Activated T-helper 1 cell treated with anti-CD3 and anti-CD28 coated beads, Interleukin-12 subunit alpha, Interleukin-12 subunit beta, Interleukin-2, Interleukin-4 antibody, amounts not matched to agents 30 ng/mL and 10 ng/mL and 1 ng/mL, durations not matched to agents 14 hours and 24 hours and 36 hours (primary cell): Measurements from ENCODE around the gene SHANK2. TPM values are rescaled to one million over a fixed set of nuclear protein-coding genes. Genes with fewer than 3 reads are reported as not detected.

Source experiments
- DNase-seq: peaks from one replicate; pipeline ENCODE4 v3.0.0; 2021; ENCODE audit warnings: low spot score
- H3K27ac Mint-ChIP-seq: one replicate; pipeline ENCODE4 v1.8.0; 2021; ENCODE audit warnings: mild to moderate bottlenecking, mixed read lengths
- H3K27me3 Mint-ChIP-seq: one replicate; pipeline ENCODE4 v1.8.0; 2022; ENCODE audit warnings: mild to moderate bottlenecking, moderate library complexity, mixed read lengths; ENCODE audit not compliant: insufficient read depth
- H3K36me3 Mint-ChIP-seq: one replicate; pipeline ENCODE4 v1.8.0; 2021; ENCODE audit warnings: low read depth, mixed read lengths
- H3K4me1 Mint-ChIP-seq: one replicate; pipeline ENCODE4 v1.8.0; 2021; ENCODE audit warnings: low read depth, mixed read lengths
- H3K4me3 Mint-ChIP-seq: one replicate; pipeline ENCODE4 v1.8.0; 2021; ENCODE audit warnings: mild to moderate bottlenecking, moderate library complexity, mixed read lengths
- H3K9me3 Mint-ChIP-seq: one replicate; pipeline ENCODE4 v1.8.0; 2021; ENCODE audit warnings: mixed read lengths
- intact Hi-C: fragments of 100-400 bp; cut with micrococcal nuclease; formaldehyde crosslinking; loops from one replicate; pipeline ENCODE4 v1.15.1; 2024
- total RNA-seq: library from RNA; stranded (reverse); gene quantifications from 2 replicates; pipeline ENCODE4 v1.2.3, GENCODE V29; 2022

Gene SHANK2
- total RNA-seq, 1 donor from 2014 or later, result not detected

- no peak for DNase-seq
- Mint-ChIP-seq H3K4me3 (no peak overlapping the region), H3K27ac (no peak overlapping the region), H3K27me3 (peaks cover 5% of the 10 kb centered on the region), H3K9me3 (peaks cover 3% of the 10 kb centered on the region), H3K4me1 (no peaks in the 10 kb centered on the region), H3K36me3 (no peaks in the 10 kb centered on the region)
- intact Hi-C loops, result no loop called here
Observed at GRCh38 chr11:71263386-71263785, 11.0 kb upstream of the SHANK2 start.

GRCh38 chr11:71255800-71256479, 3.6 kb upstream of the SHANK2 start:
- H3K27me3 Mint-ChIP-seq, result peaks cover 26% of the 10 kb centered on the region
- H3K4me1 Mint-ChIP-seq, result no peaks in the 10 kb centered on the region
- no peak overlapping the region for H3K4me3 Mint-ChIP-seq
- no peaks in the 10 kb centered on the region for H3K36me3 Mint-ChIP-seq
- intact Hi-C loops, result no loop called here
- H3K27ac Mint-ChIP-seq, result no peak overlapping the region
- peaks cover 5% of the 10 kb centered on the region for H3K9me3 Mint-ChIP-seq
- no peak for DNase-seq

GRCh38 chr11:71255323-71255722, 2.9 kb upstream of the SHANK2 start:
- Mint-ChIP-seq H3K36me3 (no peaks in the 10 kb centered on the region), H3K4me1 (no peaks in the 10 kb centered on the region), H3K4me3 (no peak overlapping the region), H3K27ac (no peak overlapping the region), H3K9me3 (peaks cover 5% of the 10 kb centered on the region), H3K27me3 (peaks cover 32% of the 10 kb centered on the region)
- no peak for DNase-seq
- intact Hi-C loops, result no loop called here

- DNase-seq, result no peak
- H3K9me3 Mint-ChIP-seq, result peaks cover 5% of the 10 kb centered on the region
- peaks cover 42% of the 10 kb centered on the region for H3K27me3 Mint-ChIP-seq
- no peak overlapping the region for H3K27ac Mint-ChIP-seq
- intact Hi-C loops, result no loop called here
- H3K4me3 Mint-ChIP-seq, result no peak overlapping the region
- H3K4me1 Mint-ChIP-seq, result no peaks in the 10 kb centered on the region
- no peaks in the 10 kb centered on the region for H3K36me3 Mint-ChIP-seq
Observed at GRCh38 chr11:71253794-71254193, 1.4 kb upstream of the SHANK2 start.

- no peak for DNase-seq
- Mint-ChIP-seq H3K27ac (no peak overlapping the region), H3K4me3 (no peak overlapping the region), H3K27me3 (peaks cover 45% of the 10 kb centered on the region), H3K4me1 (no peaks in the 10 kb centered on the region), H3K9me3 (no peaks in the 10 kb centered on the region), H3K36me3 (no peaks in the 10 kb centered on the region)
- intact Hi-C loops, result no loop called here
Observed at GRCh38 chr11:71252770-71253730, 673 bp upstream of the SHANK2 start.

- peaks cover 45% of the 10 kb centered on the region for H3K27me3 Mint-ChIP-seq
- no peaks in the 10 kb centered on the region for H3K36me3 Mint-ChIP-seq
- no peak overlapping the region for H3K27ac Mint-ChIP-seq
- intact Hi-C loops, result no loop called here
- no peak overlapping the region for H3K4me3 Mint-ChIP-seq
- no peaks in the 10 kb centered on the region for H3K9me3 Mint-ChIP-seq
- no peak for DNase-seq
- H3K4me1 Mint-ChIP-seq, result no peaks in the 10 kb centered on the region
Observed at GRCh38 chr11:71251761-71252268, 562 bp downstream of the SHANK2 start.

- H3K36me3 Mint-ChIP-seq, result no peaks in the 10 kb centered on the region
- H3K27me3 Mint-ChIP-seq, result peaks cover 45% of the 10 kb centered on the region
- H3K9me3 Mint-ChIP-seq, result no peaks in the 10 kb centered on the region
- H3K27ac Mint-ChIP-seq, result no peak overlapping the region
- intact Hi-C loops, result no loop called here
- no peaks in the 10 kb centered on the region for H3K4me1 Mint-ChIP-seq
- DNase-seq, result no peak
- H3K4me3 Mint-ChIP-seq, result no peak overlapping the region
Observed at GRCh38 chr11:71251151-71251721, 1.1 kb downstream of the SHANK2 start.

GRCh38 chr11:71250523-71251150, 1.7 kb downstream of the SHANK2 start:
- intact Hi-C loops, result no loop called here
- Mint-ChIP-seq H3K4me1 (no peaks in the 10 kb centered on the region), H3K27me3 (peaks cover 45% of the 10 kb centered on the region), H3K9me3 (no peaks in the 10 kb centered on the region), H3K27ac (no peak overlapping the region), H3K4me3 (no peak overlapping the region), H3K36me3 (no peaks in the 10 kb centered on the region)
- DNase-seq, result no peak

GRCh38 chr11:71249301-71249700, 3.1 kb downstream of the SHANK2 start:
- H3K4me3 Mint-ChIP-seq, result no peak overlapping the region
- H3K4me1 Mint-ChIP-seq, result no peaks in the 10 kb centered on the region
- no peak for DNase-seq
- no peaks in the 10 kb centered on the region for H3K36me3 Mint-ChIP-seq
- no peaks in the 10 kb centered on the region for H3K9me3 Mint-ChIP-seq
- no peak overlapping the region for H3K27ac Mint-ChIP-seq
- intact Hi-C loops, result no loop called here
- H3K27me3 Mint-ChIP-seq, result peaks cover 42% of the 10 kb centered on the region

GRCh38 chr11:71248656-71249055, 3.7 kb downstream of the SHANK2 start:
- no peaks in the 10 kb centered on the region for H3K9me3 Mint-ChIP-seq
- no peak overlapping the region for H3K27ac Mint-ChIP-seq

GRCh38 chr11:71248251-71248570, 4.2 kb downstream of the SHANK2 start:
- Mint-ChIP-seq H3K27ac (no peak overlapping the region), H3K36me3 (no peaks in the 10 kb centered on the region), H3K27me3 (peaks cover 35% of the 10 kb centered on the region)

More at GRCh38 chr11:71248656-71249055, 3.7 kb downstream of the SHANK2 start:
- no peaks in the 10 kb centered on the region for H3K36me3 Mint-ChIP-seq
- intact Hi-C loops, result no loop called here
- H3K27me3 Mint-ChIP-seq, result peaks cover 39% of the 10 kb centered on the region
- DNase-seq, result no peak
- no peak overlapping the region for H3K4me3 Mint-ChIP-seq
- no peaks in the 10 kb centered on the region for H3K4me1 Mint-ChIP-seq

GRCh38 chr11:71247551-71248250, 4.7 kb downstream of the SHANK2 start:
- no peaks in the 10 kb centered on the region for H3K36me3 Mint-ChIP-seq
- H3K4me1 Mint-ChIP-seq, result no peaks in the 10 kb centered on the region
- intact Hi-C loops, result no loop called here
- no peak overlapping the region for H3K4me3 Mint-ChIP-seq
- DNase-seq, result no peak
- H3K27ac Mint-ChIP-seq, result no peak overlapping the region
- no peaks in the 10 kb centered on the region for H3K9me3 Mint-ChIP-seq
- peaks cover 32% of the 10 kb centered on the region for H3K27me3 Mint-ChIP-seq

More at GRCh38 chr11:71248251-71248570, 4.2 kb downstream of the SHANK2 start:
- intact Hi-C loops, result no loop called here
- Mint-ChIP-seq H3K4me3 (no peak overlapping the region), H3K9me3 (no peaks in the 10 kb centered on the region), H3K4me1 (no peaks in the 10 kb centered on the region)
- no peak for DNase-seq
